SK-N-SH (cell line): Measurements from ENCODE around the gene ITGBL1.

Experiments
- EP300 ChIP-seq, 2 experiments: IDR thresholded peaks; 2 replicates each; pipeline versions ENCODE4 v1.4.0 to v1.6.1; 2012; ENCODE audit warnings: borderline replicate concordance in 1 of 2, low read depth in 1 of 2, low read length in 1 of 2
- MAX ChIP-seq: IDR thresholded peaks from 2 replicates; pipeline ENCODE4 v1.4.0; 2012; ENCODE audit warnings: low read depth
- MXI1 ChIP-seq: IDR thresholded peaks from 2 replicates; pipeline ENCODE4 v1.6.1; 2012; ENCODE audit warnings: mild to moderate bottlenecking, low read depth, low read length, improper control_type of control experiment
- RCOR1 ChIP-seq: fragments of 150-350 bp; IDR thresholded peaks from 2 replicates; pipeline ENCODE4 v1.6.1; 2017; ENCODE audit warnings: antibody characterized with exemption, low read length
- TAF1 ChIP-seq: IDR thresholded peaks from 2 replicates; pipeline ENCODE4 v1.6.1; 2012; ENCODE audit warnings: low read depth, mild to moderate bottlenecking, low read length, moderate library complexity, borderline replicate concordance
- TCF12 ChIP-seq: IDR thresholded peaks from 2 replicates; pipeline ENCODE4 v1.4.0; 2012
- TF ChIP-seq, protein P1 (sequence below): fragments of 200-600 bp; sonication (generic); IDR thresholded peaks from 2 replicates; pipeline ENCODE4 v1.6.1; 2017; ENCODE audit warnings: antibody characterized with exemption, mild to moderate bottlenecking, moderate library complexity

- TF ChIP-seq, protein P1, sequence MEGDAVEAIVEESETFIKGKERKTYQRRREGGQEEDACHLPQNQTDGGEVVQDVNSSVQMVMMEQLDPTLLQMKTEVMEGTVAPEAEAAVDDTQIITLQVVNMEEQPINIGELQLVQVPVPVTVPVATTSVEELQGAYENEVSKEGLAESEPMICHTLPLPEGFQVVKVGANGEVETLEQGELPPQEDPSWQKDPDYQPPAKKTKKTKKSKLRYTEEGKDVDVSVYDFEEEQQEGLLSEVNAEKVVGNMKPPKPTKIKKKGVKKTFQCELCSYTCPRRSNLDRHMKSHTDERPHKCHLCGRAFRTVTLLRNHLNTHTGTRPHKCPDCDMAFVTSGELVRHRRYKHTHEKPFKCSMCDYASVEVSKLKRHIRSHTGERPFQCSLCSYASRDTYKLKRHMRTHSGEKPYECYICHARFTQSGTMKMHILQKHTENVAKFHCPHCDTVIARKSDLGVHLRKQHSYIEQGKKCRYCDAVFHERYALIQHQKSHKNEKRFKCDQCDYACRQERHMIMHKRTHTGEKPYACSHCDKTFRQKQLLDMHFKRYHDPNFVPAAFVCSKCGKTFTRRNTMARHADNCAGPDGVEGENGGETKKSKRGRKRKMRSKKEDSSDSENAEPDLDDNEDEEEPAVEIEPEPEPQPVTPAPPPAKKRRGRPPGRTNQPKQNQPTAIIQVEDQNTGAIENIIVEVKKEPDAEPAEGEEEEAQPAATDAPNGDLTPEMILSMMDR, result no peak
- TF ChIP-seq TCF12 (no peak), EP300 (IDR thresholded peaks at IDR 0.05; ENCODE audit: borderline replicate concordance in 1 of 2, low read depth in 1 of 2, low read length in 1 of 2) (no peak), MXI1 (no peak), RCOR1 (no peak), TAF1 (no peak), MAX (no peak)
Measured at GRCh38 chr13:101425156-101425471, 27.4 kb upstream of the ITGBL1 start.
